Measurements from ENCODE around the gene CNNM2. TPM values are rescaled to one million over a fixed set of nuclear protein-coding genes. Genes with fewer than 3 reads are reported as not detected.

CNNM2 gene
- total RNA-seq, 1 experiment from 2014 or later = 23.1 TPM

DNA sequence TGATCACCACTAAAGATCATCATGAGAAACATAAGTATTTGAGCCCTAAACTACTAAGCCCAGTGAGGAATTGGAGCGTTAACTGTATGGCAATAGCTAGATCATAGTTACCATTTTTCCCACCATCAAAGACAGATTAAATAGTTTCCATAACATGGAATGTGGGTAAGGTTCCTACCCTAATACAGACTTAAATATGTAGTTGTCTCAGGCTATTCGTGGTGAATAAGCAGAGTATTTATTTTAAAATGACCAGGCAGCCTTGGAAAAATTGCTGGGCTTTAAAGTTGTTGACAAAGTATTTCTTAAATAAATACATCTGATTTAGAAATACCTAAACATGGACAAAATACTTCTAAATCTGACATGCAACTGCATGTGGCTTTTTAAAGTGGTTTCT is 168.2 kb downstream of the CNNM2 start (continued):
- TF ChIP-seq, protein P1, sequence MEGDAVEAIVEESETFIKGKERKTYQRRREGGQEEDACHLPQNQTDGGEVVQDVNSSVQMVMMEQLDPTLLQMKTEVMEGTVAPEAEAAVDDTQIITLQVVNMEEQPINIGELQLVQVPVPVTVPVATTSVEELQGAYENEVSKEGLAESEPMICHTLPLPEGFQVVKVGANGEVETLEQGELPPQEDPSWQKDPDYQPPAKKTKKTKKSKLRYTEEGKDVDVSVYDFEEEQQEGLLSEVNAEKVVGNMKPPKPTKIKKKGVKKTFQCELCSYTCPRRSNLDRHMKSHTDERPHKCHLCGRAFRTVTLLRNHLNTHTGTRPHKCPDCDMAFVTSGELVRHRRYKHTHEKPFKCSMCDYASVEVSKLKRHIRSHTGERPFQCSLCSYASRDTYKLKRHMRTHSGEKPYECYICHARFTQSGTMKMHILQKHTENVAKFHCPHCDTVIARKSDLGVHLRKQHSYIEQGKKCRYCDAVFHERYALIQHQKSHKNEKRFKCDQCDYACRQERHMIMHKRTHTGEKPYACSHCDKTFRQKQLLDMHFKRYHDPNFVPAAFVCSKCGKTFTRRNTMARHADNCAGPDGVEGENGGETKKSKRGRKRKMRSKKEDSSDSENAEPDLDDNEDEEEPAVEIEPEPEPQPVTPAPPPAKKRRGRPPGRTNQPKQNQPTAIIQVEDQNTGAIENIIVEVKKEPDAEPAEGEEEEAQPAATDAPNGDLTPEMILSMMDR (IDR thresholded peaks at IDR 0.05 in 2 of 3, conservative IDR thresholded peaks at IDR 0.05 in 1 of 3; ENCODE audit: borderline replicate concordance in 1 of 3, insufficient read depth in 1 of 3, low read depth in 2 of 3, low read length in 2 of 3) = no peak
- TF ChIP-seq YY1 (IDR thresholded peaks at IDR 0.05; ENCODE audit: extremely low read depth, insufficient replicate concordance, low read depth, low read length) = no peak

DNA sequence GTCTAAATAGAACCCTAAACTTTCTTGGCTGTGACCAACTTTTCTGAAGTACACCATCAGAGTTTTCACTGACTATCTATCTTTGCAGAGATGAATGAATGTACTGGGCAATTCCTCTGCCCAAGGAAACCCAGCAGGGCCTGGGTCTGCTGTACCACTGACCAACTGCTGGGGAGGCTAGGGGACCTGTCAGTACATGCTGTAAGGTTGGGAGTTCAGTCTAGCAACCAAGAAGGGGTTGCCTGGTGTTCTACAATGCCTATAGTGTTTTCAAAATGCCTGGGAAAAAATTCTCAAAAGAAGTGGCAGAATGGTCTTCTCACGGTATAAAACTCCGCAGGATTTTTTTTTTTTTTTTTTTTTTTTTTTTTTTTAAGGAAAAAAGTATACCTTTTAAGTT is 168.7 kb downstream of the CNNM2 start:
- POLR2A ChIA-PET = no interaction called here

DNA sequence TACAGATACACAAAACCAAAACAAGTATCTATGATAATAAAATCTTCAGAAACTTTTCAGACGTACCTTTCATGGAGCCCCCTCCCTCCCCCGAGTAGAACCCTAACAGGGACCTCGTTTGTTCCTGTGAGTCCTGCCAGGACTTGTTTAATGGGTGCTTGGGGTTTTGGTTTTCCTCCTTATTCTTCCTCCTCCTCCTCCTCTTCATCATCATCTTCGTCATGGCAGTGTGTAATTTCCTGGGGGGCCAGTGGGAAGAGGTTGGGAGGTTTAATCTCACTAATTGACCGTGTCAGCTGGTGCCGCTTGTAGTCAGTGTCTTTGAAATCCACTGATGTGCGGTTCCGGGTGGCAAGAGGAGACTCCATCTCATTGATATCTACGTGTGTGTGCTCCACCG is 171.4 kb downstream of the CNNM2 start:
- H3K4me3 ChIP-seq (replicated peaks in 1 of 2; ENCODE audit: low read depth in 1 of 2, low read length in 2 of 2) = no peak overlapping the region
- ChIA-PET RAD21 (ENCODE audit: low non-redundant PET in 1 of 2, low total read pairs in 2 of 2, uncharacterized antibody in 2 of 2, unreplicated experiment in 2 of 2) (no interaction called here), POLR2A (no interaction called here), CTCF (no interaction called here)
- H3K9ac ChIP-seq (ENCODE audit: low read length) = no peak overlapping the region
- no peak overlapping the region for H2AFZ ChIP-seq (ENCODE audit: low read depth, low read length, poor library complexity, severe bottlenecking)
- DNase-seq (ENCODE audit: low read depth, low spot score) (no peak), ATAC-seq (no peak)
- H3K79me2 ChIP-seq (ENCODE audit: insufficient read depth, low read length) = no peaks in the 10 kb centered on the region
- H3K4me1 ChIP-seq (ENCODE audit: control insufficient read depth in 1 of 2, insufficient read depth in 2 of 2, low read length in 2 of 2) = no peaks in the 10 kb centered on the region
- no peaks in the 10 kb centered on the region for H3K9me2 ChIP-seq (ENCODE audit: insufficient read depth)
- no TSS peak for BruUV-seq (replicated peaks)
- no peaks in the 10 kb centered on the region for H3K27me3 ChIP-seq (ENCODE audit: insufficient read depth, low read length)
- H3K27ac ChIP-seq (ENCODE audit: low read depth, low read length) = no peak overlapping the region
- no peaks in the 10 kb centered on the region for H4K20me1 ChIP-seq (ENCODE audit: insufficient read depth)
- TF ChIP-seq ZNF274 (IDR thresholded peaks at IDR 0.05; ENCODE audit: low read depth, low read length) = no peak
- no peak overlapping the region for H3K4me2 ChIP-seq (ENCODE audit: low read length)
- peaks cover 54 to 60% of the 10 kb centered on the region in 2 experiments; a peak in 3 of 4 replicates for H3K36me3 ChIP-seq (ENCODE audit: control insufficient read depth in 1 of 2, insufficient read depth in 2 of 2, low read length in 2 of 2)
- intact Hi-C loops (cut with micrococcal nuclease) = no loop called here
- no peaks in the 10 kb centered on the region for H3K9me3 ChIP-seq (ENCODE audit: control insufficient read depth in 1 of 2, insufficient read depth in 1 of 2, low read depth in 1 of 2, low read length in 2 of 2)

More for the DNA sequence above, 168.7 kb downstream of the CNNM2 start:
- intact Hi-C loops (cut with micrococcal nuclease) = no loop called here
- RAD21 ChIA-PET (ENCODE audit: low non-redundant PET in 1 of 2, low total read pairs in 2 of 2, uncharacterized antibody in 2 of 2, unreplicated experiment in 2 of 2) = no interaction called here
- ATAC-seq (no peak), DNase-seq (ENCODE audit: low read depth, low spot score) (no peak)
- Histone ChIP-seq H3K4me3 (replicated peaks in 1 of 2; ENCODE audit: low read depth in 1 of 2, low read length in 2 of 2) (no peak overlapping the region), H4K20me1 (ENCODE audit: insufficient read depth) (no peaks in the 10 kb centered on the region), H3K36me3 (ENCODE audit: control insufficient read depth in 1 of 2, insufficient read depth in 2 of 2, low read length in 2 of 2) (peaks cover 40 to 41% of the 10 kb centered on the region in 2 experiments; a peak in 3 of 4 replicates), H3K9me3 (ENCODE audit: control insufficient read depth in 1 of 2, insufficient read depth in 1 of 2, low read depth in 1 of 2, low read length in 2 of 2) (no peaks in the 10 kb centered on the region), H3K79me2 (ENCODE audit: insufficient read depth, low read length) (no peaks in the 10 kb centered on the region), H3K27me3 (ENCODE audit: insufficient read depth, low read length) (no peaks in the 10 kb centered on the region), H3K4me2 (ENCODE audit: low read length) (no peak overlapping the region), H2AFZ (ENCODE audit: low read depth, low read length, poor library complexity, severe bottlenecking) (no peak overlapping the region), H3K9ac (ENCODE audit: low read length) (no peak overlapping the region), H3K4me1 (ENCODE audit: control insufficient read depth in 1 of 2, insufficient read depth in 2 of 2, low read length in 2 of 2) (no peaks in the 10 kb centered on the region), H3K9me2 (ENCODE audit: insufficient read depth) (no peaks in the 10 kb centered on the region), H3K27ac (ENCODE audit: low read depth, low read length) (no peak overlapping the region)
- CTCF ChIA-PET = interaction anchor here (0.9 kb wide), 1 partner anchor 158 kb away, joined by 3 read pairs; no protein-coding TSS in a partner anchor
- no TSS peak for BruUV-seq (replicated peaks)
- TF ChIP-seq RAD21 (IDR thresholded peaks at IDR 0.05; ENCODE audit: low read depth) (peak; percentile 5; the same call in 1 of the 2 replicates), EZH2 (IDR thresholded peaks at IDR 0.05) (no peak)
